Gastrocnemius medialis (tissue), 4 donors: ENCODE results near the gene PRR9. TPM values are rescaled to one million over a fixed set of nuclear protein-coding genes. Genes with fewer than 3 reads are reported as not detected.

Experiments
- ATAC-seq, 2 donors: fragments of 150-250 bp; one replicate each; pipeline ENCODE4 v1.9.1; 2016
- DNase-seq, 2 donors: peaks; one replicate each; pipeline ENCODE4 v3.0.0-alpha.2; 2019
- H3K27ac ChIP-seq, 4 donors: fragments of 200-600 bp; sonication (generic); 1 replicate in 1 of 4; 2 replicates in 3 of 4; pipeline ENCODE4 v1.5.1; 2016 to 2018; ENCODE audit warnings: mild to moderate bottlenecking in 2 of 4, moderate library complexity in 1 of 4
- H3K27me3 ChIP-seq, 3 donors: fragments of 200-600 bp; sonication (generic) in 2 of 3; 1 replicate in 1 of 3; 2 replicates in 2 of 3; pipeline versions ENCODE4 v1.5.1 to v1.6.0; 2016 to 2019; ENCODE audit warnings: mild to moderate bottlenecking in 1 of 3, moderate library complexity in 1 of 3
- H3K36me3 ChIP-seq, 2 donors: fragments of 200-600 bp; sonication (generic) in 1 of 2; one replicate each; pipeline ENCODE4 v1.5.1; 2017 to 2018
- H3K4me1 ChIP-seq, 2 donors: fragments of 200-600 bp; sonication (generic) in 1 of 2; one replicate each; pipeline ENCODE4 v1.5.1; 2016 to 2017; ENCODE audit warnings: mild to moderate bottlenecking in 2 of 2
- H3K4me3 ChIP-seq, 4 donors: fragments of 200-600 bp; sonication (generic) in 3 of 4; 1 replicate in 1 of 4; 2 replicates in 3 of 4; pipeline ENCODE4 v1.5.1; 2016 to 2019; ENCODE audit warnings: mild to moderate bottlenecking in 2 of 4
- H3K9me3 ChIP-seq, 3 donors: fragments of 200-600 bp; sonication (generic) in 2 of 3; 1 replicate in 1 of 3; 2 replicates in 2 of 3; pipeline ENCODE4 v1.5.1; 2016 to 2019
- POLR2A ChIP-seq, 2 donors: fragments of 450-650 bp; IDR thresholded peaks; one replicate each; pipeline ENCODE4 v1.6.1; 2017; ENCODE audit warnings: antibody characterized with exemption in 2 of 2, mild to moderate bottlenecking in 2 of 2, moderate library complexity in 2 of 2
- in situ Hi-C, 4 donors: fragments of 200-750 bp; cut with MboI; loops; one replicate each; pipeline versions ENCODE4 v1.15.0 to v1.8.0; 2017; ENCODE audit warnings: low sequenced_read_pairs in 4 of 4
- intact Hi-C: fragments of 100-400 bp; cut with DNase I; formaldehyde crosslinking; loops from one replicate; pipeline ENCODE4 v1.15.1; 2023; ENCODE audit warnings: low total_unique reads
- total RNA-seq, 4 donors: library from RNA; depleted of rRNA; stranded (reverse); fragments of >200 nt; gene quantifications; one replicate each; pipeline versions ENCODE4 v1.1.0 to v1.2.3, GENCODE V29; 2016
- TF ChIP-seq, protein P1 (sequence below), 5 experiments: fragments of 450-650 bp in 3 of 5; fragments of 200-600 bp in 2 of 5; sonication (generic) in 2 of 5; IDR thresholded peaks in 4 of 5; conservative IDR thresholded peaks in 1 of 5; 1 replicate in 4 of 5; 2 replicates in 1 of 5; pipeline ENCODE4 v1.5.1; 2016 to 2019; ENCODE audit warnings: antibody characterized with exemption in 5 of 5, mild to moderate bottlenecking in 3 of 5, moderate library complexity in 3 of 5

PRR9 gene
- total RNA-seq, 4 donors from 2014 or later = not detected

DNA sequence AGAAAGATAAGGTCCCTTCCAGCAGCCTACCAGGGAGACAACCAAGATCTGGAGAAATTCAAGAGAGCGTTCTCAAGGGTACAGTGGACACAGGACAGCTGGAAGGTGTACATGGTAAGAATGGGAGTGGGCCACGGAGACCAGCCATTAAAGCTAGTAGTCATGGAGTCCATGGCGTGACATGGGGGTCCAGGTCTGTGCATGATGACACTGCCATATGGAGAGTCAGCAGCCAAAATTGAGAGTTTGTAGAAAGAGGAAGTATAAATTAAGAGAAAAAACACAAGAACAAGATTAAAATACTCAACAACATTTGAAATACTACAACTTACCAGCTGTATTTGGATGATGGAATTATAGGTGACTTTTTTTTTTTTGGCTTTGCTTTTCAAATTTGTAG, 34.2 kb downstream of the PRR9 start:
- DNase-seq (no peak), ATAC-seq (no peak)
- TF ChIP-seq POLR2A (IDR thresholded peaks at IDR 0.05) = no peak
- TF ChIP-seq, protein P1, sequence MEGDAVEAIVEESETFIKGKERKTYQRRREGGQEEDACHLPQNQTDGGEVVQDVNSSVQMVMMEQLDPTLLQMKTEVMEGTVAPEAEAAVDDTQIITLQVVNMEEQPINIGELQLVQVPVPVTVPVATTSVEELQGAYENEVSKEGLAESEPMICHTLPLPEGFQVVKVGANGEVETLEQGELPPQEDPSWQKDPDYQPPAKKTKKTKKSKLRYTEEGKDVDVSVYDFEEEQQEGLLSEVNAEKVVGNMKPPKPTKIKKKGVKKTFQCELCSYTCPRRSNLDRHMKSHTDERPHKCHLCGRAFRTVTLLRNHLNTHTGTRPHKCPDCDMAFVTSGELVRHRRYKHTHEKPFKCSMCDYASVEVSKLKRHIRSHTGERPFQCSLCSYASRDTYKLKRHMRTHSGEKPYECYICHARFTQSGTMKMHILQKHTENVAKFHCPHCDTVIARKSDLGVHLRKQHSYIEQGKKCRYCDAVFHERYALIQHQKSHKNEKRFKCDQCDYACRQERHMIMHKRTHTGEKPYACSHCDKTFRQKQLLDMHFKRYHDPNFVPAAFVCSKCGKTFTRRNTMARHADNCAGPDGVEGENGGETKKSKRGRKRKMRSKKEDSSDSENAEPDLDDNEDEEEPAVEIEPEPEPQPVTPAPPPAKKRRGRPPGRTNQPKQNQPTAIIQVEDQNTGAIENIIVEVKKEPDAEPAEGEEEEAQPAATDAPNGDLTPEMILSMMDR (IDR thresholded peaks at IDR 0.05 in 4 of 5, conservative IDR thresholded peaks at IDR 0.05 in 1 of 5) = no peak
- no peaks in the 10 kb centered on the region for H3K36me3 ChIP-seq
- peaks cover 0 to 3% (median 0%) of the 10 kb centered on the region in 3 donors for H3K27me3 ChIP-seq
- no peaks in the 10 kb centered on the region for H3K4me1 ChIP-seq
- no peak overlapping the region for H3K4me3 ChIP-seq
- intact Hi-C loops = no loop called here
- no peak overlapping the region for H3K27ac ChIP-seq
- in situ Hi-C loops = no loop called here
- no peaks in the 10 kb centered on the region for H3K9me3 ChIP-seq

DNA sequence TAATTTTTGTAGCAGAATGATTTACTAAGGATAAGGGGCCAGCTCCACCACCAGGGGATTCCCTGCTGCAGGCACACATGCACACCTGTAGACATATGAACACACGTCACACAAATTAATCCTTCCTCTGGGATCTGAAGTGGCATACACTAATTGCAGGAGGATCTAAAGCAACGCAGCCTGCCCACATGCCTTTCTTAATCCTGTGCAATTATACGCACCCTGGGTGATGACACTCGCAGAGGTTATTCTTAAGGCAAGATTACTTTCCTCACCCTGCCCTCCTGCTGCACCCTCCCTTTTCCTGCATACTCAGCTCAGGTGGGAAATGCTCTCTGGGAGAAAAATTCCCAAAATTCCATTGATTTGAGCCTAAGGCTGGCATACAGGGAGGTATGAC, 34.6 kb downstream of the PRR9 start:
- no peak for ATAC-seq
- in situ Hi-C loops (no loop called here), intact Hi-C loops (no loop called here)
- H3K36me3 ChIP-seq = no peaks in the 10 kb centered on the region
- no peak overlapping the region for H3K27ac ChIP-seq
- H3K27me3 ChIP-seq = peaks cover 0 to 3% (median 0%) of the 10 kb centered on the region in 3 donors
- no peak for DNase-seq
- H3K9me3 ChIP-seq = no peaks in the 10 kb centered on the region
- no peak overlapping the region for H3K4me3 ChIP-seq
- no peak for TF ChIP-seq POLR2A (IDR thresholded peaks at IDR 0.05)
- TF ChIP-seq, protein P1 (IDR thresholded peaks at IDR 0.05 in 4 of 5, conservative IDR thresholded peaks at IDR 0.05 in 1 of 5) = no peak
- no peaks in the 10 kb centered on the region for H3K4me1 ChIP-seq

DNA sequence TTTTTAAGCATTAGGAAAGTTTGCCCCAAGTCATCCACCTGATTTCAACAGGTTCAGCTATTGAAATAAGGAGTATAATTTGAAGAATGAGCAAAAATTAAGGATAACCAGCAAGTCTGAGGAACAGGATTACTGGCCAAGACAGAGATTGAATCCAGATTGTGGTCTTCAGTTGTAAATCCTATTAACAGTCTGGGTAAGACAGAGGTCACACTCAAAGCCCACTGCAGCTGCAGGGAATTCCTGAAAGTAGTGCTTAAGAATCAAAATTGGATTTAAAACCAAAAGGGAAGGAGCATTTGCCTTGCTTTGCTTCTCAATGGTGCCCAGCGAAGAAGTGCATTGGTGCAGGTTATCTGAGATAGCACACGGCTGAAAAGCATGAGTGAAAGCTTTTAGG, 35.7 kb downstream of the PRR9 start:
- no peak for TF ChIP-seq POLR2A (IDR thresholded peaks at IDR 0.05)
- TF ChIP-seq, protein P1 (IDR thresholded peaks at IDR 0.05 in 4 of 5, conservative IDR thresholded peaks at IDR 0.05 in 1 of 5) = no peak
- ATAC-seq (no peak), DNase-seq (no peak)
- Histone ChIP-seq H3K4me3 (no peak overlapping the region), H3K27me3 (peaks cover 0 to 3% (median 0%) of the 10 kb centered on the region in 3 donors), H3K36me3 (no peaks in the 10 kb centered on the region), H3K4me1 (no peaks in the 10 kb centered on the region), H3K9me3 (no peaks in the 10 kb centered on the region), H3K27ac (no peak overlapping the region)
- intact Hi-C loops = no loop called here
- in situ Hi-C loops = no loop called here

DNA sequence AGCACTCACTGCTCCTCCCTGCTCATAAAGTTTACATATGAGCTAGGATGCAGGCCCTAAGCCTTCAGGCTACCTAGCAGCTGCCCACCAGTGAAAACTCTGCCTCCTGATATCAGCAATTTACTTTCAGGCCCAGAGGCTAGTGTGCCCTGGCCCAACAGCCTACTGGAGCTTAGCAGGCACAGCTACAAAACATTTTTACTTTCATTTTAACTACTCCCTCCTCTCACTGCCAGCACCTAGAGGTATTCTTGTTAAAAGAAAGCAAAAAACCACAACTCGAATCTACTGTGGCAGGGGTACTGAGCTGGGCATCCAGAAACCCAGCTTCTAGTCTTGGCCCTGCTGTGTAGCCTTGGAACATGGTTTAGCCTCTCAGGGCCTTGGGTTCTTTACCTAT, 36.3 kb downstream of the PRR9 start:
- in situ Hi-C loops = no loop called here
- TF ChIP-seq, protein P1 (IDR thresholded peaks at IDR 0.05 in 4 of 5, conservative IDR thresholded peaks at IDR 0.05 in 1 of 5) = no peak
- no peak for TF ChIP-seq POLR2A (IDR thresholded peaks at IDR 0.05)

DNA sequence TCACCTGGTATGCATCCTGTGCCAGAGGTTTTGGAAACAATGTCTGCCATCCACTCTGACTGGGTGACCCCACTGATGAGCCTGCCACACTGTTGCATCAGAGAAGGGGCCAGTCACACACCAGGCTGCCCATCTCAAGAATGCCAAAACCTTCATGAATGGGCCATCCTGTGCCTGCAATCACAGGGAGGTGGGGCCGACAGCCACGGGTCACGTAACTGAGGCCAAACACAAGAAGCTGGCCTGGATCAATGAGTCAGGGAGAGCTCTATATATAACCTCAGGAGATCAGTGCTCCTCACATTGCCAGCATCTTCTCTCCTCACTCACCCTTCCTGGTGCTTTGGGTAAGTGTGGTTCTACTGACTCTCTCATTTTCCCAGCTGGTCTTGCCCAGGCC, 42.0 kb downstream of the PRR9 start, which contains the start of gene LORICRIN:
LORICRIN (plus strand) TSS at position 301 of the 400 bp plus-strand sequence. CDS start 1,263 bp downstream, outside the sequence.
- H3K9me3 ChIP-seq = no peaks in the 10 kb centered on the region
- intact Hi-C loops = no loop called here
- ATAC-seq = no peak
- H3K36me3 ChIP-seq = no peaks in the 10 kb centered on the region
- in situ Hi-C loops = no loop called here
- no peak within 1 kb of the TSS for H3K4me3 ChIP-seq
- TF ChIP-seq POLR2A (IDR thresholded peaks at IDR 0.05) = no peak
- TF ChIP-seq, protein P1 (IDR thresholded peaks at IDR 0.05 in 4 of 5, conservative IDR thresholded peaks at IDR 0.05 in 1 of 5) = no peak
- DNase-seq = no peak
- H3K4me1 ChIP-seq = peaks cover 4 to 7% of the 10 kb centered on the region in 2 donors
- H3K27me3 ChIP-seq = peaks cover 37 to 53% (median 48%) of the 10 kb centered on the region in 3 donors
- no peak within 1 kb of the TSS for H3K27ac ChIP-seq

More for the DNA sequence above, 36.3 kb downstream of the PRR9 start:
- H3K4me3 ChIP-seq = no peak overlapping the region
- H3K27ac ChIP-seq = no peak overlapping the region
- H3K36me3 ChIP-seq = no peaks in the 10 kb centered on the region
- peaks cover 0 to 3% (median 0%) of the 10 kb centered on the region in 3 donors for H3K27me3 ChIP-seq
- intact Hi-C loops = no loop called here
- no peak for ATAC-seq
- no peaks in the 10 kb centered on the region for H3K9me3 ChIP-seq
- no peak for DNase-seq
- H3K4me1 ChIP-seq = no peaks in the 10 kb centered on the region
